ENCODE data around the gene RNF126.
"Not testable (repeated sequence)": the region's sequence is repeated elsewhere in the genome, so short reads cannot be mapped to it uniquely, and the experiment has no call there.

RNF126 gene

GRCh38 chr19:646779-647565 is 16.0 kb downstream of the RNF126 start:
- DNase-seq (ENCODE audit: low spot score) = no peak

DNA sequence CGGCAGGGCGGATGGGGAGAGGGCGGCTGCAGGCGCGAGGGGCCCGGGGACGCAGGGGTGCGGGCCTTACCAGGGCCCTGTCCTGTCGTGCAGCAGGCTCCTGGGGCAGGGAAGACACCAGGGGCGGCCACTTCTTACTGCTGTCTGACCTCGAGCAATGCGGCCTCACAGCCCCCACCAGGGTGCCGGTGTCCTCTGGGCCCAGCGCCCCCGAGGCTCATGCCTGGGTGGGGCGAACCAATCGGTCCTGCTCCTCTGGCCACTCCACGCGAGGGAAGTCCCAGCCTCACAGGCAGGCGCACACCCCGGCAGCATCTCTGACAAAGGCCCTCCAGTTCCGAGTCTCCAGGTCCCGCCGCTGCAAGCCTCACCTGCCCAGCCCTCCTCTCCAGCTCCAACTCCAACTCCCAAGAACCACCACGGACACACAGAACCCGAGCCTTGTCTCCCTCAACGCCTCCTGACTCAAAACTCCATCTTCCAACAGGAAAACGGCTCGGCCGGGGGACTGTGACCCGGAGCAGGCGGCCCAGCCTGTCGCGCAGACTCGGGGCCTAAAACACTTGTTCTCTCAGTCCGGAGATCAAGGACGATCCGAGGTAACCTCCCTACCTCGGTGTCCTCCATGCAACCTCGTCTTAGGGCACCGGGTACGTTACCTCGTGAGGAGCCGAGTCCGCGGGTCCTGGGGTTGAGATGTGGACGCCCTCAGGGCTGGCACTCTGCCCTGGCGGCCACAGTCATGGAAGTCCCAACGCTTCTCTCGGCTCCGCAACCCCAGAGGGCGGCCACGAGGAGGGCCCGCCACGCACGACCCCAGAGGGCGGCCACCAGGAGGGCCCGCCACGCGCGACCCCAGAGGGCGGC is 16.9 kb downstream of the RNF126 start:
- no peak for DNase-seq (ENCODE audit: low spot score)

- no peak for DNase-seq (ENCODE audit: low spot score)
Observed at GRCh38 chr19:644789-645188, 18.2 kb downstream of the RNF126 start.

- no peak for DNase-seq (ENCODE audit: low spot score)
Observed at GRCh38 chr19:644363-644762, 18.7 kb downstream of the RNF126 start.

GRCh38 chr19:643736-644135 is 19.3 kb downstream of the RNF126 start:
- no peak for DNase-seq (ENCODE audit: low spot score)

- no peak for DNase-seq (ENCODE audit: low spot score)
Observed at GRCh38 chr19:642767-643727, 20.0 kb downstream of the RNF126 start.

- no peak for DNase-seq (ENCODE audit: low spot score)
Observed at GRCh38 chr19:641702-642101, 21.3 kb downstream of the RNF126 start.

- no peak for DNase-seq (ENCODE audit: low spot score)
Observed at GRCh38 chr19:640606-641189, 22.3 kb downstream of the RNF126 start.

DNA sequence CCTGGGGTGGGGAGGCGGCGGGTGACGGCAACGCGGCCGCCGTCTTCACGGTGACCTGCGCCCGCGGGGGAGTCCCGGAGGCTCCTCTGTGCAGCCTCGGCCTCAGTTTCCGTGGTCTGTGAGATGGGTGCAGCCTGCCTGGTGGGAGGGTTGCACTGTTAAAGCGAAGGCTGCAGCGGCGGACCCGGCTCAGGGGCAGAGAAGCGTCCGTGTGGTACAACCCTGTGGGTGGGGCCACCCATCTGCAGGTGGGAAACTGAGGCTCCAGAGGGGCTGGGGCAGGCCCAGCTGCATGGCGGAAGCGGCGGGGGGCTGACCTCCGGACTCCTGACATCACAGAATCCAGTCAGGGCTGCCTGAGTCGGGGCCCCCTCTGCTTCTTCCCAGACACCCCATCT is 22.9 kb downstream of the RNF126 start:
- no peak for DNase-seq (ENCODE audit: low spot score)

DNA sequence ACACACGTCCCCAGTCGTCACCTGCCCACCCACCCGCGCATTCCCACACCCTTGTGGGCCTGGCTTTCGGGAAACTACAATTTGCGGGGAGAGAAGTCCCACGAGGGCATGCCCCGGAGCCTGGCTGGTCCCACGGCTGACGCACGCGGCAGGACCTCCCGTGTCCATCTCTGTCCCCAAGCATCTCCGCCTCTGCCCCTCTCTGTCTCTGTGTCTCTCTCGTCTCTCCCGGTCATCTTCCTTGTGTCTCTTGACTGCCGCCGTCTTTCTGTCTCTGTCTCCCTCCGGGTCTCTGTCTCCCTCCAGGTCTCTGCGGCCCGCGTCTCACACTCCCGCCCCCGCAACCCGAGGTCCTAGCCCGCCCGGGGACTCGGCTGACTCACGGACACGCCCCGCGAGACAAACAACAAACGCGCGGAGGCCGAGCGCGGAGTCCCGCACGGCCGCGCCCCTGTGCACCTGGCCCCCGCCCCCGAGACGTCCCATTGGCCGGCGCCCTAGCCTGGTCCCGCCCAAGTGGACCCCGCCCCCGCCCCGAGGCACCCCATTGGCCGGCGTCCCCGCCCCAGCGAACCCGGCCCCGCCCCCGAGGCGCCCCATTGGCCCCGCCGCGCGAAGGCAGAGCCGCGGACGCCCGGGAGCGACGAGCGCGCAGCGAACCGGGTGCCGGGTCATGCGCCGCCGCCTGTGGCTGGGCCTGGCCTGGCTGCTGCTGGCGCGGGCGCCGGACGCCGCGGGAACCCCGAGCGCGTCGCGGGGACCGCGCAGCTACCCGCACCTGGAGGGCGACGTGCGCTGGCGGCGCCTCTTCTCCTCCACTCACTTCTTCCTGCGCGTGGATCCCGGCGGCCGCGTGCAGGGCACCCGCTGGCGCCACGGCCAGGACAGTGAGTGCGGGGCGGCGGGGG is 23.5 kb downstream of the RNF126 start, which contains the start of gene FGF22:
TSS of gene FGF22 (plus strand) at position 627 of the 908 bp plus-strand sequence. CDS start at position 674, 47 bp downstream.
- peak; percentile 94 for DNase-seq (ENCODE audit: low spot score)

DNA sequence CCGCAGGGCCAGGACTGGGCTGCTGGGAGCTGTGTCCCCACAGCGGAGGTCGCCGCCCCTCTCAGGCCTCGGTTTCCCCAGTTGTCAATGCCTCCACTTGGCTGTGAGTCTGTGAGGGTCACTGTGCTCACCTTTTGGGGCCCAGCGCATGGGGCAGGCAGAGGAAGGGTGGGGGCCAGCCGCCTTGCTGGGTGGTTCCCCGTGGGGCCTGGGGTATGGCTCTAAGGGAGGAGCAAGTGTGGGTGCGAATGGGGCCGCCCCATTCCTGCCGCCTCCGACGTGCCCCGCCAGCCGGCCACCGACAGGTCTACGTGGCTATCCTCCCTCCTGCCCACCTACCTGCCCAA is 24.1 kb downstream of the RNF126 start:
- DNase-seq (ENCODE audit: low spot score) = no peak

DNA sequence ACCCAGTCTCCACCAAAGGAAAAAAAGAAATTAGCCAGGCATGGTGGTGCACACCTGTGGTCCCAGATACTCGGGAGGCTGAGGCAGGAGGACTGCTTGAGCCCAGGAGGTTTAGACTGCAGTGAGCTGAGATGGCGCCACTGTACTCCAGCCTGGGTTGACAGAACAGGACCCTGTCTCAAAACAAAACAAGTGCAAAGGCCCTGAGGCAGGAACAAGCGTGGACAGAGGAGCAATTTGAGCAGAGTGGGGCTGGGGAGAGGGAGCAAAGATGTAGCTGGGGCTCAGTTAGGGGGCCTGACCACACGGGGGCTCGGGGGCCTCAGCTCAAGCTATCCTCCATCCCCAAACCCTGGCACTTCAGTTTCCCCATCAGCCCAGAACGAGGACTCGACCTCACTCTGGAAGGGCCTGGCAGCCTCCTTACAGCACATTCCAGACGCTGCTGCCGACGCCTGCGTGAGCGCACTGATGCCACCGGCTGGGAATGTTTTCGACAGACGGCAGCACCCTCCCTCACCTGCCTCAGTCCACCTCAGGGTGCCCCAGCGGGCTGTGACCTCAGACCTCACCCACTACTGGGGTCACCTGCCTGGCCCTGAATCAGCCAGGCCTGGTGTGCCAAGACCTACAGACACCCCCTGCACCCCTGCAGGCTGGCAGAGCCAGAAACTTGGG is 27.9 kb downstream of the RNF126 start:
- DNase-seq (ENCODE audit: low spot score) = no peak

GRCh38 chr19:633786-634639 is 29.0 kb downstream of the RNF126 start:
- no peak for DNase-seq (ENCODE audit: low spot score)

DNA sequence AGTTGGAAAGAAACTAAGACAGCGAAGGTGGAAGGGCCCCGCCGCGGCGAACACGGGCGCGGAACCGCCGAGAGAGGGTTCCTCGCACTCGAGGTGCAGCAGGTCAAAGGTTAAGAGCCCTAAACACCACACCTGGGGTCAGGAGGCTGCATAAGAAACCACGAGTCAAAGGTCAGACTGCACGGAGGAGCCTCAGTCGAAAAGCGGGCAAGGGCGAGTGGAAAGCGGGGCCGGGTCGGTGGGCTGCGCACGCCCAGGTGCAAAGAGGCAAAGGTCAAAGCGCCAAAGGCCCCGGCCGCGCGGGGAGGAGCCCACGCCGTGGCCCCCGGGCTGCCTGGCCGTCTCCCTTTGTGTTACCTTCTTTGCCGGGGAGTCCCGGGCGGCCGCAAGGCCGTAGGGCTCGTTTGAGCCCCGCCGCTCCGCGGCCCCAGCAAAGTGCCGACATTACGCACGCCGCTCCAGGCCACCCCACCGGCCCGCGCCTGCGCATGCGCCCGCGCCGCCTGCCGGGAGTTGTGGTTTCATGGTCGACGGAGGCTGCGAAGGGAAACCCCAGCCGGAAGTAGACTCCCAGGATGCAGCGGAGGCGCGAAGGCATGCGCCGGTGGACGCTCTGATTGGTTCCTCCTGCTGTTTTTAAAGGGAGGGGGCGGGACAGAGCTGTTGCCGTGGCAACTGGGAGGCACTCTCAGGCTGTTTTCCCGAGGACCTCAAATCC is 29.8 kb downstream of the RNF126 start, which contains the start of gene POLRMT:
TSS of gene POLRMT (minus strand) at position 470 of the 718 bp plus-strand sequence. CDS start at position 445, 25 bp downstream.
- DNase-seq (ENCODE audit: low spot score) = peak; percentile 99

GRCh38 chr19:632579-633067 is 30.4 kb downstream of the RNF126 start:
- DNase-seq (ENCODE audit: low spot score) = peak; percentile 38

- DNase-seq (ENCODE audit: low spot score) = no peak
Observed at GRCh38 chr19:629961-630714, 32.9 kb downstream of the RNF126 start.

DNA sequence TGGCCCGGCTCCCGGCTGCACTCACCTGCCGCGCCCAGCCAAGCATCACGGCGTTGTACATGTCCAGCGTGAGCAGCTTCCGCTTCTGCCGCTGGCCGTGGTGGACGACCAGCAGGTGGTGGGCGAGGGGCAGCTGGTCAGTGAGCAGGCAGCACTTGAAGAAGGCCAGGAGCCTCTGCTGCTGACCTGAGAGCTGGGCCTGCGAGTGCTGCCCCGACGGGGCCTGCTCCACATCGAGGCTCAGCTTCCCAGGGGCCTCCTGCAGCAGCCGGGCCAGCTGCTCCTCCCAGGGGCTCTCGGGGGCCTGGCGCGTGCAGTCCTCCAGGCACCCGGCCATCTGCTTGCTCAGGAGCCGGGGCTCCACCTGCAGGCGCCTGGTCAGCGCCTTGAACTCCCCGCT is 33.5 kb downstream of the RNF126 start:
- not testable (repeated sequence) for DNase-seq (ENCODE audit: low spot score)

Measured in hematopoietic multipotent progenitor cell treated with erythropoietin and hydrocortisone succinate and interleukin-3 and kit ligand, for 15 days (in vitro differentiated cells).